ENCODE results near the gene PGBD1. TPM values are rescaled to one million over a fixed set of nuclear protein-coding genes. Genes with fewer than 3 reads are reported as not detected.

Gene PGBD1
- total and polyA plus RNA-seq, 8 donors, result 0.60 to 3.1 (median 0.94) TPM

DNA sequence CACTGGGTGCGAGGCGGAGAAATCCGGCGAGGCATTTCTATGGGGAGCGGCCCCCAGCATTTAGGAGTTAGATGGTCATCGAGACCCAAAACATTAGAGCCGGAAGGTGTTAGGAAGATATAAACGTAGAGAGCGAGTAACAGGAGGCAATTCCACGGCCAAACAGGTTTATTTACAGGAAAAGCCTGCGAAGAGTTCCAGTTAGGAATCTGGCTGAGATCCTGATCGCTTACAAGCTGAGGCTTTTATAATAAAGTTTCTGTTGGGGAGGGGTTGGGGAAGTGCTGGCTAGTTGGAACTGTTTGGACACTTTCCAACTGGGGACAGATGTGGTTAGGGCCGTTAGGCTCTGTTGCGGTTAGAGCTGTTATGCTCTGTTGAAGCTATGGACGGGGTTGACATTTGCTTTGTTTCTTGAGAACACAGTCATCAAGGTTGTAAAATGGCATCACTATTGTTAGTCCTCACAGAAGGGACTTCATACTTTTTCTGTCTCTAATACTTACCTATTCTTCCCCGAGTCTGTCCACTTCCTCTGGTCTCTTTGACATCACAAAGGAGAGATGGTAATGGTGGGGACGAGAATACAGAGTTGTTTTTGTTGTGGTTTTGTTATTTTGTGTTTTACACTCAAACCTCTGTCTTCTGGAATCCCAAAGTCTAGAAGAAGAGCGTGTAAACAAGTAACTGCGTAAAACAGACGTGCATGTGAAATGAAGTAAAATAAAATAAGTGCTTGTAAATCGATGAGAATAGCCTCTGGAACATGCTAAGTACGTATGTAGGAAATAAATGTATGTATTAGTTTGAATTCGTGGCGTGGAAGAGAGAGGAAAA is 55.1 kb downstream of the PGBD1 start:
- no peaks in the 10 kb centered on the region for H3K36me3 ChIP-seq
- H3K9me3 ChIP-seq, result no peaks in the 10 kb centered on the region
- intact Hi-C loops (cut with DNase I), result no loop called here
- ATAC-seq (peak; percentile 21 to 49 (median 34)), DNase-seq (peak in 3 of 6 donors; percentile 27 to 45 (median 35)), FAIRE-seq (no peak)
- H3K27me3 ChIP-seq, result no peaks in the 10 kb centered on the region
- TF ChIP-seq, protein P1, sequence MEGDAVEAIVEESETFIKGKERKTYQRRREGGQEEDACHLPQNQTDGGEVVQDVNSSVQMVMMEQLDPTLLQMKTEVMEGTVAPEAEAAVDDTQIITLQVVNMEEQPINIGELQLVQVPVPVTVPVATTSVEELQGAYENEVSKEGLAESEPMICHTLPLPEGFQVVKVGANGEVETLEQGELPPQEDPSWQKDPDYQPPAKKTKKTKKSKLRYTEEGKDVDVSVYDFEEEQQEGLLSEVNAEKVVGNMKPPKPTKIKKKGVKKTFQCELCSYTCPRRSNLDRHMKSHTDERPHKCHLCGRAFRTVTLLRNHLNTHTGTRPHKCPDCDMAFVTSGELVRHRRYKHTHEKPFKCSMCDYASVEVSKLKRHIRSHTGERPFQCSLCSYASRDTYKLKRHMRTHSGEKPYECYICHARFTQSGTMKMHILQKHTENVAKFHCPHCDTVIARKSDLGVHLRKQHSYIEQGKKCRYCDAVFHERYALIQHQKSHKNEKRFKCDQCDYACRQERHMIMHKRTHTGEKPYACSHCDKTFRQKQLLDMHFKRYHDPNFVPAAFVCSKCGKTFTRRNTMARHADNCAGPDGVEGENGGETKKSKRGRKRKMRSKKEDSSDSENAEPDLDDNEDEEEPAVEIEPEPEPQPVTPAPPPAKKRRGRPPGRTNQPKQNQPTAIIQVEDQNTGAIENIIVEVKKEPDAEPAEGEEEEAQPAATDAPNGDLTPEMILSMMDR (IDR thresholded peaks at IDR 0.05), result no peak
- H3K4me3 ChIP-seq, result peak overlapping the region; percentile 31 to 63 (median 48)
- H3K27ac ChIP-seq, result peak overlapping the region; percentile 96 to 98 (median 97)
- peaks cover 0 to 6% (median 5%) of the 10 kb centered on the region in 3 donors for H3K4me1 ChIP-seq
- 14% methylated on average over 24 of the region's 24 CpGs for WGBS, 2 donors

DNA sequence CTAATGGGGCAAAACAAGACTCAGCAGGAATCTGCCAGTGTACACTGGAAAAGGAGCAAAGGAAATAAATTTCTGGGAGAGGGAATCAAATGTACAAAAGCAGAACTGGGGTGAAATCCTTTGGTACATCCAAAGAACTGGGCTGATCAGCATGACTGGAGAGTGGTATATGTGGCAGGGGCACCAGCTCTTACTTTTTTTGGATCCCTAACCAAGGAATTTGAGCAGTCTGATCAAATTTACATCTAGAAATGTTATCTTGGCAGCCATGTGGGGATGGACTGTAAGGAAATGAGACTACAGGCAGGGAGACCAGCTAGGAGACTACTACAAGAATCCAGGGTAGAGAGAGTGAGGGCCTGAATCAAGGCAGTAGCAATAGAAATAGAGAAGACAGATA is 55.7 kb downstream of the PGBD1 start:
- Histone ChIP-seq H3K9me3 (no peaks in the 10 kb centered on the region), H3K36me3 (no peaks in the 10 kb centered on the region), H3K27me3 (no peaks in the 10 kb centered on the region), H3K27ac (no peak overlapping the region), H3K4me3 (peak overlapping the region in 1 of 4 donors; percentile 45), H3K4me1 (peaks cover 0 to 6% (median 5%) of the 10 kb centered on the region in 3 donors)
- intact Hi-C loops (cut with DNase I), result no loop called here
- ATAC-seq, result no peak
- DNase-seq, result no peak
- TF ChIP-seq, protein P1 (IDR thresholded peaks at IDR 0.05), result no peak
- no peak for FAIRE-seq

DNA sequence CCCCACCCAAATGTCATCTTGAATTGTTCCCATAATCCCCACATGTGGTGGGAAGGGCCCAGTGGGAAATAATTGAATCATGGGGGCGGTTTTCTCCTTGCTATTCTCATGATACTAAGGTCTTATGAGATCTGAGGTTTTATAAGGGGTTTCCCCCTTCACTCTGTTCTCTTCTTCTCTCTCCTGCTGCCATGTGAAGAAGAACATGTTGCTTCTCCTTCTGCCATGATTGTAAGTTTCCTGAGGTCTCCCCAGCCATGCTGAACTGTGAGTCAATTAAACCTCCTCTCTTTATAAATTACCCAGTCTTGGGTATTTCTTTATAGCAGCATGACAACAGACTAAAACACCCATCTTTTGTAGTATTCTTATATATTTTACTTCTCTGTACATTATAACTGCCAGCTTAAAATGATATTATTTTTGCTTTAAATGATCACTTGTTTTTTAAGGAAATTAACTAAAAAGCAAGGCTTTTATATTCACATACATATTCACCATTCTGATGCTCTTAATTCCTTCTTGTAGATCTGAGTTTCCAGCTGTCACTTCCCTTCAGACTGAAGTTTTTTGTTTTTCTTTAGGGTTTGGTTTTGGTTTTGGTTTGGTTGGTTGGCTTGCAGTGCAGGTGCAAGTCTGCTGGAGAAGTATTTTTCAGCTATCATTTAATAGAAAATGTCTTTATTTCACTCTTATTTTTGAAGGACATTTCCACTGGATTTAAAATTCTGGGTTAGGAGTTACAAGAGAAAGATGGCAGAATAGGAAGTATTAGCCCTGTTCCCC is 59.1 kb downstream of the PGBD1 start:
- H3K36me3 ChIP-seq, result no peaks in the 10 kb centered on the region
- DNase-seq, result no peak
- H3K27me3 ChIP-seq, result no peaks in the 10 kb centered on the region
- no peak for FAIRE-seq
- TF ChIP-seq, protein P1 (IDR thresholded peaks at IDR 0.05), result no peak
- no peak for ATAC-seq
- H3K9me3 ChIP-seq, result no peaks in the 10 kb centered on the region
- H3K4me3 ChIP-seq, result no peak overlapping the region
- H3K27ac ChIP-seq, result no peak overlapping the region
- intact Hi-C loops (cut with DNase I), result no loop called here
- H3K4me1 ChIP-seq, result peaks cover 0 to 6% (median 5%) of the 10 kb centered on the region in 3 donors
- 87 to 90% methylated on average over 1 of the region's 1 CpG for WGBS, 2 donors

DNA sequence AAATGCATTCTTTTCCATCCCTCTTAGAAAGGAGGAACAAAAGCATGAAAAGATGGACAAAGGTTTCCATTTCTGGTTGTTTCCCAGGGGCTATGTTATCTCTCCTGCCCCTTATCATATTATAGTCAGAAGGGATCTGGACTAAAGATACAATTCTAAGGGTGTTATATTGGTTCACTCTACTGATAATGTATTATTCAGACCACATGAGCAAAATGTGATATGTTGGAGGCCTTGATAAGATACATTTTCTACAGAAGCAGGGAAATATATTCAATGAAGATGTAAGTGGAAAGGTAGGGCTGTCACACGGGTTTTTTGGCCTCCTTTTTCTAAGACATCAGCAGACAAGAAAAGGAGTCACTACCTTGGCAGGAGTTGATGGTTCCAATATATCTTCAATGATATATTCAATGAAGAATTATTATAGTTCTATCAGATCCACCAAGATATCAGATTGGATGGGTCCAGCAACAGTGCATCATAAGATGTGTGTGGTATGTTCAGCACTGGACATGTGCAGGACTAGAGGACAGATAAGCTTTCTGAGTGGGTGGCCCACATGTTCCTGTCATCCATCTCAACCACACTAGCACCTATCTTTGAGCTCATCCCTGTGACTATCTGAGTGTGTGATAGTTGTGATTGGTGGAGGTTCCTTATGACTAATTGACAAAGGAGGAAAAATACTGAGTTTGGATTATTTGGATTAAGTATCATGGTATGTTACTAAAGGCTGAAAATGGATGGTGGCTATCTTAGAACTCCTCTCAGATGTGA is 62.7 kb downstream of the PGBD1 start:
- intact Hi-C loops (cut with DNase I), result no loop called here
- no peak for FAIRE-seq
- Histone ChIP-seq H3K4me3 (no peak overlapping the region), H3K9me3 (no peaks in the 10 kb centered on the region), H3K4me1 (no peaks in the 10 kb centered on the region), H3K27me3 (no peaks in the 10 kb centered on the region), H3K36me3 (no peaks in the 10 kb centered on the region), H3K27ac (no peak overlapping the region)
- no peak for DNase-seq
- TF ChIP-seq, protein P1 (IDR thresholded peaks at IDR 0.05), result no peak
- no peak for ATAC-seq
- 51 to 61% methylated on average over 1 of the region's 1 CpG for WGBS, 2 donors

Measured in pancreas (tissue), 10 donors.